ENCODE data around the gene MALAT1. TPM values are rescaled to one million over a fixed set of nuclear protein-coding genes. Genes with fewer than 3 reads are reported as not detected.
"Not testable (repeated sequence)": the region's sequence is repeated elsewhere in the genome, so short reads cannot be mapped to it uniquely, and the experiment has no call there.

MALAT1 gene
- total RNA-seq, 1 experiment from 2014 or later = 452 TPM

GRCh38 chr11:65498042-65498726, 661 bp upstream of the MALAT1 start:
- peak; percentile 65 for DNase-seq (ENCODE audit: low read depth)

DNA sequence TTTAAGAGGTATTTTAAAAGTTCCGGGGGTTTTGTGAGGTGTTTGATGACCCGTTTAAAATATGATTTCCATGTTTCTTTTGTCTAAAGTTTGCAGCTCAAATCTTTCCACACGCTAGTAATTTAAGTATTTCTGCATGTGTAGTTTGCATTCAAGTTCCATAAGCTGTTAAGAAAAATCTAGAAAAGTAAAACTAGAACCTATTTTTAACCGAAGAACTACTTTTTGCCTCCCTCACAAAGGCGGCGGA, 193 bp upstream of the MALAT1 start:
- DNase-seq (ENCODE audit: low read depth) = no peak

GRCh38 chr11:65499713-65500386, 1.0 kb downstream of the MALAT1 start:
- no peak for DNase-seq (ENCODE audit: low read depth)

DNA sequence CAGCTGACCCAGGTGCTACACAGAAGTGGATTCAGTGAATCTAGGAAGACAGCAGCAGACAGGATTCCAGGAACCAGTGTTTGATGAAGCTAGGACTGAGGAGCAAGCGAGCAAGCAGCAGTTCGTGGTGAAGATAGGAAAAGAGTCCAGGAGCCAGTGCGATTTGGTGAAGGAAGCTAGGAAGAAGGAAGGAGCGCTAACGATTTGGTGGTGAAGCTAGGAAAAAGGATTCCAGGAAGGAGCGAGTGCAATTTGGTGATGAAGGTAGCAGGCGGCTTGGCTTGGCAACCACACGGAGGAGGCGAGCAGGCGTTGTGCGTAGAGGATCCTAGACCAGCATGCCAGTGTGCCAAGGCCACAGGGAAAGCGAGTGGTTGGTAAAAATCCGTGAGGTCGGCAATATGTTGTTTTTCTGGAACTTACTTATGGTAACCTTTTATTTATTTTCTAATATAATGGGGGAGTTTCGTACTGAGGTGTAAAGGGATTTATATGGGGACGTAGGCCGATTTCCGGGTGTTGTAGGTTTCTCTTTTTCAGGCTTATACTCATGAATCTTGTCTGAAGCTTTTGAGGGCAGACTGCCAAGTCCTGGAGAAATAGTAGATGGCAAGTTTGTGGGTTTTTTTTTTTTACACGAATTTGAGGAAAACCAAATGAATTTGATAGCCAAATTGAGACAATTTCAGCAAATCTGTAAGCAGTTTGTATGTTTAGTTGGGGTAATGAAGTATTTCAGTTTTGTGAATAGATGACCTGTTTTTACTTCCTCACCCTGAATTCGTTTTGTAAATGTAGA, 1.7 kb downstream of the MALAT1 start:
- peak; percentile 53 for DNase-seq (ENCODE audit: low read depth)

GRCh38 chr11:65501186-65501471, 2.3 kb downstream of the MALAT1 start:
- no peak for DNase-seq (ENCODE audit: low read depth)

DNA sequence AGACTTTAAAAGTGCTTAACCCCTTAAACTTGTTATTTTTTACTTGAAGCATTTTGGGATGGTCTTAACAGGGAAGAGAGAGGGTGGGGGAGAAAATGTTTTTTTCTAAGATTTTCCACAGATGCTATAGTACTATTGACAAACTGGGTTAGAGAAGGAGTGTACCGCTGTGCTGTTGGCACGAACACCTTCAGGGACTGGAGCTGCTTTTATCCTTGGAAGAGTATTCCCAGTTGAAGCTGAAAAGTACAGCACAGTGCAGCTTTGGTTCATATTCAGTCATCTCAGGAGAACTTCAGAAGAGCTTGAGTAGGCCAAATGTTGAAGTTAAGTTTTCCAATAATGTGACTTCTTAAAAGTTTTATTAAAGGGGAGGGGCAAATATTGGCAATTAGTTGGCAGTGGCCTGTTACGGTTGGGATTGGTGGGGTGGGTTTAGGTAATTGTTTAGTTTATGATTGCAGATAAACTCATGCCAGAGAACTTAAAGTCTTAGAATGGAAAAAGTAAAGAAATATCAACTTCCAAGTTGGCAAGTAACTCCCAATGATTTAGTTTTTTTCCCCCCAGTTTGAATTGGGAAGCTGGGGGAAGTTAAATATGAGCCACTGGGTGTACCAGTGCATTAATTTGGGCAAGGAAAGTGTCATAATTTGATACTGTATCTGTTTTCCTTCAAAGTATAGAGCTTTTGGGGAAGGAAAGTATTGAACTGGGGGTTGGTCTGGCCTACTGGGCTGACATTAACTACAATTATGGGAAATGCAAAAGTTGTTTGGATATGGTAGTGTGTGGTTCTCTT, 2.8 kb downstream of the MALAT1 start:
- no peak for DNase-seq (ENCODE audit: low read depth)

GRCh38 chr11:65502274-65502554, 3.4 kb downstream of the MALAT1 start:
- DNase-seq (ENCODE audit: low read depth) = no peak

- DNase-seq (ENCODE audit: low read depth) = no peak
These were observed 3.9 kb downstream of the MALAT1 start for GRCh38 chr11:65502555-65503367.

- DNase-seq (ENCODE audit: low read depth) = no peak
These were observed 4.6 kb downstream of the MALAT1 start for GRCh38 chr11:65503368-65503948.

- DNase-seq (ENCODE audit: low read depth) = no peak
These were observed 5.3 kb downstream of the MALAT1 start for GRCh38 chr11:65503949-65504673.

DNA sequence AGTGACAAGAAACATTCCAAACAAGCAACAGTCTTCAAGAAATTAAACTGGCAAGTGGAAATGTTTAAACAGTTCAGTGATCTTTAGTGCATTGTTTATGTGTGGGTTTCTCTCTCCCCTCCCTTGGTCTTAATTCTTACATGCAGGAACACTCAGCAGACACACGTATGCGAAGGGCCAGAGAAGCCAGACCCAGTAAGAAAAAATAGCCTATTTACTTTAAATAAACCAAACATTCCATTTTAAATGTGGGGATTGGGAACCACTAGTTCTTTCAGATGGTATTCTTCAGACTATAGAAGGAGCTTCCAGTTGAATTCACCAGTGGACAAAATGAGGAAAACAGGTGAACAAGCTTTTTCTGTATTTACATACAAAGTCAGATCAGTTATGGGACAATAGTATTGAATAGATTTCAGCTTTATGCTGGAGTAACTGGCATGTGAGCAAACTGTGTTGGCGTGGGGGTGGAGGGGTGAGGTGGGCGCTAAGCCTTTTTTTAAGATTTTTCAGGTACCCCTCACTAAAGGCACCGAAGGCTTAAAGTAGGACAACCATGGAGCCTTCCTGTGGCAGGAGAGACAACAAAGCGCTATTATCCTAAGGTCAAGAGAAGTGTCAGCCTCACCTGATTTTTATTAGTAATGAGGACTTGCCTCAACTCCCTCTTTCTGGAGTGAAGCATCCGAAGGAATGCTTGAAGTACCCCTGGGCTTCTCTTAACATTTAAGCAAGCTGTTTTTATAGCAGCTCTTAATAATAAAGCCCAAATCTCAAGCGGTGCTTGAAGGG, 6.0 kb downstream of the MALAT1 start:
- no peak for DNase-seq (ENCODE audit: low read depth)

DNA sequence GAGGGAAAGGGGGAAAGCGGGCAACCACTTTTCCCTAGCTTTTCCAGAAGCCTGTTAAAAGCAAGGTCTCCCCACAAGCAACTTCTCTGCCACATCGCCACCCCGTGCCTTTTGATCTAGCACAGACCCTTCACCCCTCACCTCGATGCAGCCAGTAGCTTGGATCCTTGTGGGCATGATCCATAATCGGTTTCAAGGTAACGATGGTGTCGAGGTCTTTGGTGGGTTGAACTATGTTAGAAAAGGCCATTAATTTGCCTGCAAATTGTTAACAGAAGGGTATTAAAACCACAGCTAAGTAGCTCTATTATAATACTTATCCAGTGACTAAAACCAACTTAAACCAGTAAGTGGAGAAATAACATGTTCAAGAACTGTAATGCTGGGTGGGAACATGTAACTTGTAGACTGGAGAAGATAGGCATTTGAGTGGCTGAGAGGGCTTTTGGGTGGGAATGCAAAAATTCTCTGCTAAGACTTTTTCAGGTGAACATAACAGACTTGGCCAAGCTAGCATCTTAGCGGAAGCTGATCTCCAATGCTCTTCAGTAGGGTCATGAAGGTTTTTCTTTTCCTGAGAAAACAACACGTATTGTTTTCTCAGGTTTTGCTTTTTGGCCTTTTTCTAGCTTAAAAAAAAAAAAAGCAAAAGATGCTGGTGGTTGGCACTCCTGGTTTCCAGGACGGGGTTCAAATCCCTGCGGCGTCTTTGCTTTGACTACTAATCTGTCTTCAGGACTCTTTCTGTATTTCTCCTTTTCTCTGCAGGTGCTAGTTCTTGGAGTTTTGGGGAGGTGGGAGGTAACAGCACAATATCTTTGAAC, 6.8 kb downstream of the MALAT1 start:
- DNase-seq (ENCODE audit: low read depth) = no peak

GRCh38 chr11:65506290-65506771, 7.5 kb downstream of the MALAT1 start:
- no peak for DNase-seq (ENCODE audit: low read depth)

- peak; percentile 84 for DNase-seq (ENCODE audit: low read depth)
These were observed 8.1 kb downstream of the MALAT1 start for GRCh38 chr11:65506772-65507505.

GRCh38 chr11:65512311-65512710, 13.5 kb downstream of the MALAT1 start:
- DNase-seq (ENCODE audit: low read depth) = not testable (repeated sequence)

DNA sequence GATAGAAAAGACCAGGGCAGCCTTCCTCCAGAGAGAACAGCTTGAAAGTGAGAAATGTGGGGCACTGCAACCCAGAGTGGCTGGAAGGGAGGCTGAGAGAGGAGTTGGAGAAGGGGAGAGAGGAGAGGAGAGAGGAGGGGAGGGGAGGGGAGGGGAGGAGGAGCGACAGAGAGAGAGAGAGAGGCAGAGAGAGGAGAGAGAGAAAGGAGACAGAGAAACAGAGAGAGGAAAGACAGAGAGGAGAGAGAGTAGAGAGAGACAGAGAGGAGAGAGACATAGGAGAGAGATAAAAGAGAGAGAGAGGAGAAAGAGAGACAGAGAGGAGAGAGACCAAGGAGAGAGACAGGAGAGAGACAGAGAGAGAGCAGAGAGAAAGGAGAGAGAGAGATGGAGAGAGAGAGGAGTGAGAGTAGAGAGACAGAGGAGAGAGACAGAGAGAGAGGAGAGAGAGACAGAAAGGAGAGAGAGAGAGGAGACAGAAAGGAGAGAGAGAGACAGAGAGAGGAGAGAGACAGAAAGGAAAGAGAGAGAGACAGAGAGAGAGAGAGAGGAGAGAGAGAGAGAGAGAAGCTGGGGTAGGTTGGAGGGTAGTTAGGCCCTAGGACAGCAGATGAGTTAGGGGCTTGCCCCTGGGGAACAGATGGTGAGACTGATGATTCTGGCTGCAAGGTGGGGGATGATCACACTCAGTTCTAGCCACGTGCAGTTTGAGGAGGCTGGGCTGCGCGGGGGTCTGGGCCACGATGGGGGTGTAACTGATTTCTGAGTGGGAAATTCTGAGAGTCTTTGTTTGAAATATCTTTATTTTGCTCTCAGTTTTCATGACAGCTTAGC, 17.5 kb downstream of the MALAT1 start:
- no peak for DNase-seq (ENCODE audit: low read depth)

DNA sequence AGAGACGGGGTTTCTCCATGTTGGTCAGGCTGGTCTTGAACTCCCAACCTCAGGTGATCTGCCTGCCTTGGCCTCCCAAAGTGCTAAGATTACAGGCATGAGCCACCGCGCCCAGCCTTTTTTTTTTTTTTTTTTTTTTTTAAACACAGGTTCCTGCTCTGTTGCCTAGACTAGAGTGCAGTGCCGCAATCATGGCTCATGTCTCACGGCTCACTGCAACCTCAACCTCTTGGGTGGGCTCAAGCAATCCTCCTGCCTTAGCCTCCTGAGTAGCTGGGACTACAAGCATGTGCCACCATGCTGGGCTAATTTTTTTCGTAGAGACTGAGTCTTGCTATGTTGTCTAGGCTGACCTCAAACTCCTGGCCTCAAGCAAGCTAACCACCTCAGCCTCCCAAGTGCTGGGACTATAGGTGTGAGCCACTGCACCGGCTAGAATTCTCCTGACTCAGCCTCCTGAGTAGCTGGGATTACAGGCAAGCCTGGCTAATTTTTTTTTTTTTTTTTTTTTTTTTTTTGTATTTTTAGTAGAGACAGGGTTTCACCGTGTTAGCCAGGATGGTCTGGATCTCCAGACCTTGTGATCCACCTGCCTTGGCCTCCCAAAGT, 20.2 kb downstream of the MALAT1 start:
- DNase-seq (ENCODE audit: low read depth) = not testable (repeated sequence)

Data from Daoy (cell line).